Heart left ventricle (tissue), 16 donors: Measurements from ENCODE around the gene NLGN4X. TPM values are rescaled to one million over a fixed set of nuclear protein-coding genes. Genes with fewer than 3 reads are reported as not detected.

Source experiments
- ATAC-seq, 4 donors: fragments of 200-7000 bp; cut with Tn5 transposase; one replicate each; pipeline ENCODE4 v1.9.1; 2020 to 2022; ENCODE audit warnings: moderate library complexity in 4 of 4, mild to moderate bottlenecking in 3 of 4, moderate number of reproducible peaks in 1 of 4
- DNase-seq, 5 donors: peaks; one replicate each; pipeline ENCODE4 v3.0.0-alpha.2; 2020
- H3K27ac ChIP-seq, 12 donors: fragments of 200-600 bp; sonication (generic) in 4 of 12; one replicate each; pipeline versions ENCODE4 v1.5.0 to v1.8.0; 2016 to 2022; ENCODE audit warnings: mild to moderate bottlenecking in 2 of 12
- H3K27me3 ChIP-seq, 9 donors: fragments of 200-600 bp; sonication (generic) in 2 of 9; one replicate each; pipeline versions ENCODE4 v1.5.1 to v1.8.0; 2016 to 2022; ENCODE audit warnings: mild to moderate bottlenecking in 3 of 9
- H3K36me3 ChIP-seq, 9 donors: fragments of 200-600 bp; sonication (generic) in 2 of 9; one replicate each; pipeline versions ENCODE4 v1.5.0 to v1.8.0; 2018 to 2022; ENCODE audit warnings: mild to moderate bottlenecking in 2 of 9
- H3K4me1 ChIP-seq, 12 donors: fragments of 200-600 bp; sonication (generic) in 4 of 12; one replicate each; pipeline versions ENCODE4 v1.5.0 to v1.8.0; 2016 to 2022; ENCODE audit warnings: mild to moderate bottlenecking in 3 of 12
- H3K4me3 ChIP-seq, 12 donors: fragments of 200-600 bp; sonication (generic) in 4 of 12; one replicate each; pipeline versions ENCODE4 v1.5.0 to v1.8.0; 2017 to 2022; ENCODE audit warnings: mild to moderate bottlenecking in 9 of 12, moderate library complexity in 4 of 12
- H3K9me3 ChIP-seq, 12 donors: fragments of 200-600 bp; sonication (generic) in 4 of 12; one replicate each; pipeline versions ENCODE4 v1.5.0 to v1.8.0; 2016 to 2022; ENCODE audit warnings: mild to moderate bottlenecking in 1 of 12
- CTCF ChIP-seq, 12 donors: fragments of 200-600 bp; sonication (generic) in 4 of 12; IDR thresholded peaks; one replicate each; pipeline versions ENCODE4 v1.5.0 to v1.8.0; 2018 to 2022; ENCODE audit warnings: antibody characterized with exemption in 12 of 12, mild to moderate bottlenecking in 5 of 12
- POLR2A ChIP-seq, 2 donors: fragments of 450-650 bp; IDR thresholded peaks; one replicate each; pipeline ENCODE4 v1.6.1; 2017; ENCODE audit warnings: antibody characterized with exemption in 2 of 2, mild to moderate bottlenecking in 2 of 2, moderate library complexity in 2 of 2
- WGBS, 4 donors: extraction: QIAGEN DNeasy Blood & Tissue Kit in 2 of 4; methylation state at CpG; one replicate each; pipeline versions ENCODE4 v1.1.5 to v1.1.7; 2013 to 2018; 5-methylcytosine and 5-hydroxymethylcytosine counted together
- intact Hi-C, 10 donors: fragments of 100-400 bp; cut with DNase I; formaldehyde crosslinking; loops; one replicate each; pipeline versions ENCODE4 v1.11.1 to v1.14.2; 2022
- polyA plus RNA-seq, 2 donors: library from polyadenylated mRNA; stranded (reverse); fragments of 200-250 nt; gene quantifications; one replicate each; pipeline ENCODE4 v1.2.3, GENCODE V29; 2013
- total RNA-seq, 9 donors: library from RNA; depleted of rRNA in 2 of 9; stranded (reverse); fragments of >200 nt in 2 of 9; fragmentation: NEBNext Ultra II Directional in 3 of 9; extraction: Animal tissue kit (Norgen Biotek cat#: 25700) in 3 of 9; gene quantifications; one replicate each; pipeline versions ENCODE4 v1.1.0 to v1.2.4, GENCODE V29; 2016 to 2023
- donor health status: ischemic (EF 13 %, LVEDD 7.1; RV severe dilation, severe dysfunction).
- donor health status: healthy with polysubstance abuse.
- donor health status: DM: no; HTN: yes; CAD: no.
- donor health status: DM: no; HTN: no; CAD: no.
- donor health status: ischemic (EF 25% LVEDD 6.9; RV normal size, moderate dysfunction).
- donor health status: ischemic (EF 25% LVEDD 5.7; RV mildly dilated, moderate dysfunction).
- donor health status: healthy.
- donor health status: DM: yes; HTN: yes; CAD: no.
- donor health status: ischemic (EF 35%, LVEDD 5.7; RV mildly dilated, moderate dysfunction).
- donor health status: nonischemic (EF 11% LVEDD 7.7; RV severe dilation, severe dysfunction).
- donor health status: DM: yes; HTN: yes; CAD: no.
- donor health status: PGD.
- donor health status: ischemic (EF 29% LVEDD 5.4; RV normal size, mild dysfunction).
- donor health status: nonischemic (EF 23%, LVEDD 6.1; RV moderate dilation, normal function).

NLGN4X gene
- total and polyA plus RNA-seq, 11 donors = 0.30 to 5.5 (median 1.3) TPM

GRCh38 chrX:5998456-5998855, 230.2 kb downstream of the NLGN4X start:
- no peaks in the 10 kb centered on the region for H3K27me3 ChIP-seq
- intact Hi-C loops = no loop called here
- no peaks in the 10 kb centered on the region for H3K36me3 ChIP-seq
- WGBS, 4 donors = 71 to 88% (median 81%) methylated on average over 1 of the region's 1 CpG
- TF ChIP-seq POLR2A (IDR thresholded peaks at IDR 0.05) = no peak
- no peak for TF ChIP-seq CTCF (IDR thresholded peaks at IDR 0.05)
- no peak overlapping the region for H3K4me3 ChIP-seq
- no peak overlapping the region for H3K27ac ChIP-seq
- ATAC-seq = no peak
- no peaks in the 10 kb centered on the region for H3K4me1 ChIP-seq
- no peaks in the 10 kb centered on the region for H3K9me3 ChIP-seq
- no peak for DNase-seq

- Histone ChIP-seq H3K27ac (no peak overlapping the region), H3K4me3 (no peak overlapping the region), H3K27me3 (no peaks in the 10 kb centered on the region), H3K4me1 (no peaks in the 10 kb centered on the region), H3K9me3 (no peaks in the 10 kb centered on the region), H3K36me3 (no peaks in the 10 kb centered on the region)
- intact Hi-C loops = no loop called here
- WGBS, 4 donors = 52 to 70% (median 64%) methylated on average over 3 of the region's 3 CpGs
- TF ChIP-seq POLR2A (IDR thresholded peaks at IDR 0.05) (no peak), CTCF (IDR thresholded peaks at IDR 0.05) (no peak)
- DNase-seq (no peak), ATAC-seq (no peak)
Measured at GRCh38 chrX:5991393-5991792, 237.3 kb downstream of the NLGN4X start.

- no peak overlapping the region for H3K4me3 ChIP-seq
- intact Hi-C loops = no loop called here
- H3K9me3 ChIP-seq = no peaks in the 10 kb centered on the region
- ATAC-seq = no peak
- no peaks in the 10 kb centered on the region for H3K4me1 ChIP-seq
- WGBS, 4 donors = 61 to 81% (median 76%) methylated on average over 1 of the region's 1 CpG
- H3K36me3 ChIP-seq = no peaks in the 10 kb centered on the region
- DNase-seq = no peak
- H3K27me3 ChIP-seq = no peaks in the 10 kb centered on the region
- no peak for TF ChIP-seq CTCF (IDR thresholded peaks at IDR 0.05)
- TF ChIP-seq POLR2A (IDR thresholded peaks at IDR 0.05) = no peak
- H3K27ac ChIP-seq = no peak overlapping the region
Measured at GRCh38 chrX:5979338-5979737, 249.3 kb downstream of the NLGN4X start.

- no peak overlapping the region for H3K4me3 ChIP-seq
- H3K27me3 ChIP-seq = no peaks in the 10 kb centered on the region
- ATAC-seq = no peak
- intact Hi-C loops = no loop called here
- no peak for DNase-seq
- no peaks in the 10 kb centered on the region for H3K36me3 ChIP-seq
- H3K27ac ChIP-seq = no peak overlapping the region
- H3K4me1 ChIP-seq = no peaks in the 10 kb centered on the region
- no peak for TF ChIP-seq POLR2A (IDR thresholded peaks at IDR 0.05)
- TF ChIP-seq CTCF (IDR thresholded peaks at IDR 0.05) = no peak
- WGBS, 4 donors = 78 to 87% (median 85%) methylated on average over 4 of the region's 4 CpGs
- no peaks in the 10 kb centered on the region for H3K9me3 ChIP-seq
Measured at GRCh38 chrX:5976332-5976731, 252.3 kb downstream of the NLGN4X start.
